ENCODE measurements around the gene LZTS2. TPM values are rescaled to one million over a fixed set of nuclear protein-coding genes. Genes with fewer than 3 reads are reported as not detected.

LZTS2 gene
- total RNA-seq, 1 donor from 2014 or later: 56.7 TPM

- H3K36me3 Mint-ChIP-seq (ENCODE audit: unreplicated experiment): no peaks in the 10 kb centered on the region
- peak; percentile 93 for DNase-seq
- H3K27me3 Mint-ChIP-seq (ENCODE audit: unreplicated experiment): peaks cover 14% of the 10 kb centered on the region
- H3K4me1 Mint-ChIP-seq (ENCODE audit: low read depth, unreplicated experiment): peaks cover 16% of the 10 kb centered on the region
- peak overlapping the region; percentile 97 for H3K27ac Mint-ChIP-seq (ENCODE audit: unreplicated experiment)
- peaks cover 12% of the 10 kb centered on the region for H3K9me3 Mint-ChIP-seq (ENCODE audit: unreplicated experiment)
- TF ChIP-seq, protein P1, sequence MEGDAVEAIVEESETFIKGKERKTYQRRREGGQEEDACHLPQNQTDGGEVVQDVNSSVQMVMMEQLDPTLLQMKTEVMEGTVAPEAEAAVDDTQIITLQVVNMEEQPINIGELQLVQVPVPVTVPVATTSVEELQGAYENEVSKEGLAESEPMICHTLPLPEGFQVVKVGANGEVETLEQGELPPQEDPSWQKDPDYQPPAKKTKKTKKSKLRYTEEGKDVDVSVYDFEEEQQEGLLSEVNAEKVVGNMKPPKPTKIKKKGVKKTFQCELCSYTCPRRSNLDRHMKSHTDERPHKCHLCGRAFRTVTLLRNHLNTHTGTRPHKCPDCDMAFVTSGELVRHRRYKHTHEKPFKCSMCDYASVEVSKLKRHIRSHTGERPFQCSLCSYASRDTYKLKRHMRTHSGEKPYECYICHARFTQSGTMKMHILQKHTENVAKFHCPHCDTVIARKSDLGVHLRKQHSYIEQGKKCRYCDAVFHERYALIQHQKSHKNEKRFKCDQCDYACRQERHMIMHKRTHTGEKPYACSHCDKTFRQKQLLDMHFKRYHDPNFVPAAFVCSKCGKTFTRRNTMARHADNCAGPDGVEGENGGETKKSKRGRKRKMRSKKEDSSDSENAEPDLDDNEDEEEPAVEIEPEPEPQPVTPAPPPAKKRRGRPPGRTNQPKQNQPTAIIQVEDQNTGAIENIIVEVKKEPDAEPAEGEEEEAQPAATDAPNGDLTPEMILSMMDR (IDR thresholded peaks at IDR 0.05; ENCODE audit: partially characterized antibody, unreplicated experiment): no peak
- H3K4me3 Mint-ChIP-seq (ENCODE audit: unreplicated experiment): peak overlapping the region; percentile 92
Measured at GRCh38 chr10:100998183-100998990, 1.2 kb upstream of the LZTS2 start.

DNA sequence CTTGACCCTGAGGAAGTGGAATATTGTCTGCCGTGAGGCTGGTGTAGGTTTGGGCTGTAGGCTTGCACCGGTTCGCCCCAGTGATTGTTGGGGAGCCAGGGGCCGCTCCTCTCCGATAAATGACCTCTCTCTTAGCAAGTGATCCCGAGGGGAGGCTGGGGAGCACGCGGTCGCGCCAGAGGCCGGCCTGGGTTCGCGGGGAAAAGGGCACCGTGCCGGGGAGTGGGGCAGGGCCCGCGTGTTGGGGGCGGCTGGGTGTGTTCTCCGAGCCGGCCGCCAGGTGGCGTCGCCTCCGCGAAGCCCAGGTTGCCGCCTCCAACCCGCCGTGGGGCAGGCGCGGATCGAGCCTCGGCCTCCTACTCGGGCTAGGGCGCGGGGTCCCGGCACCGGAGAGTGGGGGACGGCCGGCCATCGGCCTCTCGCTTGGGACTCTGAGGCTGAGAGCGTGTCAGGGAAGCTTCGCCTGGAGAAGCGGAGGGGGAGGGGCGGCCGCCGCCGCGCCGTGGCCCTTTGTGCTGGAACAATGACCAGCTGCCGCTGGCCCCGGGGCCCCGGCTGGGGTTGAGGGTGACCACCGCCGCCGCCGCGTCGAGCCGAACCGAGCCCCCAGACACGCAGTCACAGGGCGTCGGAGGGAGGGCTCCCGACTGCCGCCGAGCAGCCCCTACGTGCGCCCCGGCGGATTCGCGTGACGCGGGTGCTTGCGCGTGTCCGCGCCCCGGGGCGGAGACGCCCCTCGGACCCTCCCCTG is 442 bp upstream of the LZTS2 start:
- TF ChIP-seq, protein P1 (IDR thresholded peaks at IDR 0.05; ENCODE audit: partially characterized antibody, unreplicated experiment): peak; percentile 100

DNA sequence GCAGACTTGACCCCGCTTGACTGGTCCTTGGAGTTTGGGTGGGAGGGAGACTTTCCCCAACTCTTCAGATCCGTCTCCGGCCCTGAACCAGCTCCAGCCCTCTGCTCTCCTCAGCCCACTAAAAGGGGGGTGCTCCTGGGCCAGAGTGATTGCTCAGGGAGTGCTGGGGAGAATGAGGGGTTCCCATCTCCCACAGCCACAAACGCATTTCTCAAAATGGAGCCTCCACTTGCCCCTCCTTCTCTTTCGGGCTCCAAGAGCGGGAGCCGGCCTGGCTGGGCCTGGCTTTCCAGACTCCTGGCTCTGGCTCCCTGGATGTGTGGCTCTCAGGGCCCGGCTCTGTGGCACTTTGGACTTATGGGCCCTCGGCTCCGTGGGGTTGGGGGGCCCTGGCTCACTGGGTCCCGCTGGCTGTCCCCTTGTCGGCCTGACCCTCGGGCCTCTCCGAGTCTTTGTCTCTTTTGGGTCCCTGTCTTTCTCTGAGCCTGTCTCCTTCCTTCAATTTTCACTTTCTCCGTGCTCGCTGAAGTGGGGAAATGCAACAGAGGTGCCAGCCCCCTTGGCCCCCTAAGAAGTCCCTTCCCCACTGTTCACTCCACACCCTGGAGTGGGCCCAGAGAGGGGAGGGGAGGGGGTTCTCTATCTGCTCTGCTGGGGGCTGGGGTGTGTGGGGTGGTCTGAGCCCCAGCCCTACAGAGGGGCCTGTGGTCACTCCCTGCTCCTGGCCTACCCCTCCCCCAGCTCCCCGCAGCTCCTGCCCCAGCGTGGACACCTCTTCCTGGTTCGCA is 713 bp downstream of the LZTS2 start:
- H3K27ac Mint-ChIP-seq (ENCODE audit: unreplicated experiment): peak overlapping the region; percentile 92
- H3K27me3 Mint-ChIP-seq (ENCODE audit: unreplicated experiment): peaks cover 11% of the 10 kb centered on the region
- peak overlapping the region; percentile 89 for H3K4me3 Mint-ChIP-seq (ENCODE audit: unreplicated experiment)
- peaks cover 13% of the 10 kb centered on the region for H3K4me1 Mint-ChIP-seq (ENCODE audit: low read depth, unreplicated experiment)
- TF ChIP-seq, protein P1 (IDR thresholded peaks at IDR 0.05; ENCODE audit: partially characterized antibody, unreplicated experiment): no peak
- H3K36me3 Mint-ChIP-seq (ENCODE audit: unreplicated experiment): no peaks in the 10 kb centered on the region
- peaks cover 12% of the 10 kb centered on the region for H3K9me3 Mint-ChIP-seq (ENCODE audit: unreplicated experiment)
- no peak for DNase-seq

More for the DNA sequence above, 442 bp upstream of the LZTS2 start:
- H3K27ac Mint-ChIP-seq (ENCODE audit: unreplicated experiment): peak overlapping the region; percentile 97
- H3K9me3 Mint-ChIP-seq (ENCODE audit: unreplicated experiment): peaks cover 12% of the 10 kb centered on the region
- H3K36me3 Mint-ChIP-seq (ENCODE audit: unreplicated experiment): no peaks in the 10 kb centered on the region
- peaks cover 16% of the 10 kb centered on the region for H3K4me1 Mint-ChIP-seq (ENCODE audit: low read depth, unreplicated experiment)
- peak; percentile 87 for DNase-seq
- peak overlapping the region; percentile 92 for H3K4me3 Mint-ChIP-seq (ENCODE audit: unreplicated experiment)
- peaks cover 14% of the 10 kb centered on the region for H3K27me3 Mint-ChIP-seq (ENCODE audit: unreplicated experiment)

DNA sequence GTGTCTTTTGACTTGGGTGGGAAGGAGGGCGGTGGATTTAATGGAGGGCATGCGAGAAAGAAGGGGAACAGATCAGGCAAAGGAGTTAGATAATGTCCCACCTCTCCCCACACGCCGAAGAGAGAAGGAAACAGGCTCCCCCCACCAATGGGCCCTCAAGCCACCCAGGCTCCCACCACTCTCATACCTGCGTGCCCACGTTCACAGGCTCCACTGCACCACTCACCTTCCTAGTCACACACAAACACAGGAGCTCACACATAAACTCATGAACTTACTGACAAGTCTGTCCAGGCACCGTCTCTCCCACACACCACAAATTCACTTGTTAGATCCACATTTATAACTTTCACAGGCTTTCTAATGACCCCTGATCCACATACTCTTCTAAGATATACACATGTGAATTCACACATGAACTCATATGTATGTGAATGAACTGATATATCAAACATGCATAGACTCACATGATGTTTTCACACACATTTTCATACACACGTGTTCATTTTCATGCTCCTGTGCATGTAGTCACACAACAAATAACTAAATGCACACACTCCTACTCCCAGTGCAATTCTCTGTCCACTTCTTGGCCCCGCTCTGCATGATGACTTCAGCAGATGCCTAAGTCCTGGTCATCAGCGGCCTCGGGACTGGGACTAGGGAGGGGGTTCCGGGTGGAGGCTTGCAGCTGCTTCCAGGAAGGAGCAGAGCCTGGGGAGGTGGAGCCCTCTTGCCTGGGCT is 1.5 kb downstream of the LZTS2 start:
- Mint-ChIP-seq H3K9me3 (ENCODE audit: unreplicated experiment) (peaks cover 12% of the 10 kb centered on the region), H3K36me3 (ENCODE audit: unreplicated experiment) (no peaks in the 10 kb centered on the region), H3K27me3 (ENCODE audit: unreplicated experiment) (peaks cover 11% of the 10 kb centered on the region), H3K4me3 (ENCODE audit: unreplicated experiment) (peak overlapping the region; percentile 89), H3K4me1 (ENCODE audit: low read depth, unreplicated experiment) (peaks cover 13% of the 10 kb centered on the region), H3K27ac (ENCODE audit: unreplicated experiment) (peak overlapping the region; percentile 77)
- DNase-seq: no peak
- TF ChIP-seq, protein P1 (IDR thresholded peaks at IDR 0.05; ENCODE audit: partially characterized antibody, unreplicated experiment): no peak

All from glutamatergic neuron (in vitro differentiated cells).